Measurements from ENCODE around the gene IFNA2. TPM values are rescaled to one million over a fixed set of nuclear protein-coding genes. Genes with fewer than 3 reads are reported as not detected.

Gene IFNA2
- total RNA-seq, 2 donors from 2014 or later = not detected

DNA sequence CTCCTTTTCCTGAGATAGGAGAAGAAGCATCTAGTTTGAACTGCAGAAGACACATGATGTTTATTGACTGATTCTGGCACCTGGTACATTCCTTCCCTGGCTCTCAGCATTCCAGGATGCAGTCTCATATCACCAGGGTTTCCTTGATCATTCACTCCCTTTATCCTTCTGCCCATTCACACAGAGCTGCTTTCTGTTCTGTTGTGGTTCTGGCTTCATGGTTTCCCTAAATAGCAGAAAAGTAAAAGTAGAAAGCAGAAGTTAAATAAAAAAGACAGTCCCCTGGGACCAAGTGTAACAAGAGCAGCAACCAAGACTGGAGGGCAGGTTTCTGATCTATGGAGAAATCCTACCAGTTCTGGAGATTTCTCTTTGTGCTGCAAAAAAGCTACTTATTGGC, 26.9 kb upstream of the IFNA2 start:
- no peak overlapping the region for H3K27ac ChIP-seq
- no peak for TF ChIP-seq CTCF (IDR thresholded peaks at IDR 0.05)

DNA sequence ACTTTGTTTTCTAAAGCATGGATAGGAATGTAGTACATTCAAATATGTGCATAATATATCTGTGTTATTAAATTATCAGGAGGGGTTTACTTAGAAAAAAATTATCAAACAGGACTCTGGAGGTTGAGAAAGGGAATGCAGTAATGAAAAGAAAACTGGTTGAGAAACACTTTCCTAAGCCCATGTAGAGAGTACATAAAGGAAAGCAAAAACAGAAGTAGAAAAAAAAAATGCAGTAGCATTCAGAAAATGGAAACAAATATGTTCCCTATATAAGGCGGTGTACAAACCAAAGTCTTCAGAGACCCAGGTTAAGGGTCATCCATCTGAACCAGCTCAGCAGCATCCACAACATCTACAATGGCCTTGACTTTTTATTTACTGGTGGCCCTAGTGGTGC, 23.6 kb upstream of the IFNA2 start, which contains the start of gene IFNA8:
Gene IFNA8, plus strand, starts transcription at position 301 of the 400 bp plus-strand sequence. Its CDS starts 60 bp downstream, at position 361.
- Histone ChIP-seq H3K27ac (no peak within 1 kb of the TSS), H3K4me3 (no peak within 1 kb of the TSS), H3K27me3 (replicated peaks; ENCODE audit: insufficient read depth) (no peaks in the 10 kb centered on the region), H3K36me3 (no peaks in the 10 kb centered on the region), H3K4me1 (ENCODE audit: control insufficient read depth in 1 of 2, low read depth in 2 of 2) (peaks cover 3 to 5% of the 10 kb centered on the region in 2 donors), H3K9me3 (no peaks in the 10 kb centered on the region)
- DNase-seq (ENCODE audit: low spot score) (no peak), ATAC-seq (ENCODE audit: insufficient number of reproducible peaks, low FRiP score, low read depth) (no peak)
- TF ChIP-seq CTCF (IDR thresholded peaks at IDR 0.05) = no peak

More for the DNA sequence above, 26.9 kb upstream of the IFNA2 start:
- no peak for ATAC-seq (ENCODE audit: insufficient number of reproducible peaks, low FRiP score, low read depth)
- DNase-seq (ENCODE audit: low spot score) = no peak
- Histone ChIP-seq H3K36me3 (no peaks in the 10 kb centered on the region), H3K4me3 (no peak overlapping the region), H3K27me3 (replicated peaks; ENCODE audit: insufficient read depth) (no peaks in the 10 kb centered on the region), H3K4me1 (ENCODE audit: control insufficient read depth in 1 of 2, low read depth in 2 of 2) (no peaks in the 10 kb centered on the region), H3K9me3 (no peaks in the 10 kb centered on the region)

- H3K4me3 ChIP-seq = no peak overlapping the region
- peaks cover 11 to 16% of the 10 kb centered on the region in 2 donors for H3K4me1 ChIP-seq (ENCODE audit: control insufficient read depth in 1 of 2, low read depth in 2 of 2)
- no peak overlapping the region for H3K27ac ChIP-seq
- no peak for TF ChIP-seq CTCF (IDR thresholded peaks at IDR 0.05)
- ATAC-seq (ENCODE audit: insufficient number of reproducible peaks, low FRiP score, low read depth) = no peak
- H3K36me3 ChIP-seq = no peaks in the 10 kb centered on the region
- no peaks in the 10 kb centered on the region for H3K27me3 ChIP-seq (replicated peaks; ENCODE audit: insufficient read depth)
- H3K9me3 ChIP-seq = no peaks in the 10 kb centered on the region
- no peak for DNase-seq (ENCODE audit: low spot score)
These were observed 18.9 kb upstream of the IFNA2 start for GRCh38 chr9:21404146-21404545.

GRCh38 chr9:21402386-21403251, 17.4 kb upstream of the IFNA2 start:
- Histone ChIP-seq H3K27me3 (replicated peaks; ENCODE audit: insufficient read depth) (no peaks in the 10 kb centered on the region), H3K27ac (no peak overlapping the region), H3K9me3 (no peaks in the 10 kb centered on the region), H3K4me3 (peak overlapping the region; percentile 59), H3K4me1 (ENCODE audit: control insufficient read depth in 1 of 2, low read depth in 2 of 2) (peaks cover 11 to 16% of the 10 kb centered on the region in 2 donors), H3K36me3 (no peaks in the 10 kb centered on the region)
- DNase-seq (ENCODE audit: low spot score) (no peak), ATAC-seq (ENCODE audit: insufficient number of reproducible peaks, low FRiP score, low read depth) (no peak)
- TF ChIP-seq CTCF (IDR thresholded peaks at IDR 0.05) = no peak

GRCh38 chr9:21399956-21400355, 14.8 kb upstream of the IFNA2 start:
- ATAC-seq (ENCODE audit: insufficient number of reproducible peaks, low FRiP score, low read depth) (no peak), DNase-seq (ENCODE audit: low spot score) (no peak)
- Histone ChIP-seq H3K27me3 (replicated peaks; ENCODE audit: insufficient read depth) (no peaks in the 10 kb centered on the region), H3K36me3 (no peaks in the 10 kb centered on the region), H3K4me1 (ENCODE audit: control insufficient read depth in 1 of 2, low read depth in 2 of 2) (peaks cover 11 to 23% of the 10 kb centered on the region in 2 donors), H3K27ac (no peak overlapping the region), H3K4me3 (no peak overlapping the region), H3K9me3 (no peaks in the 10 kb centered on the region)
- no peak for TF ChIP-seq CTCF (IDR thresholded peaks at IDR 0.05)
